GM19099 (cell line): ENCODE data around the gene OR3A2.

ENCODE experiments used
- POLR2A ChIP-seq: IDR thresholded peaks from 3 replicates; pipeline ENCODE4 v1.6.1; 2011; ENCODE audit warnings: low read depth; ENCODE audit not compliant: insufficient read length; ENCODE audit errors: extremely low read depth

The OR3A2 gene

DNA sequence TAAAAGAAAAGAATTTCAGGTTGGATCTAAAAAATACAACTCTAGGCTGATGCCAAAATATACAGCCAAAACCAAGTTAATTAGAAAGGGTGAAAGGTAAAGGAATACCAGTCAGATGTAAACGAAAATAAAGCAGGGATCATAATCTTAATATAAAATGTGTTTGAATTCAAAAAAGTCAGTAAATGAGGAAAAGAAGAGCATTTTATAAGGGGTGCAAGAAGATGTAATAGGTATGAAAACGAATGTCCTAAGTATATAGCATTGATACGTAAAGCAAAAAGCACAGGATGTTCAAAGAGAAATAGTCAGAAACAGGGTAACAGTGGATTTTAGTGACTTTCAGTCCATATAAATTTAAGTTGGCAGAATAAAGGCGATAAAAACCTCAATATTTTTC lies 90.5 kb downstream of the OR3A2 start:
- TF ChIP-seq POLR2A = no peak

DNA sequence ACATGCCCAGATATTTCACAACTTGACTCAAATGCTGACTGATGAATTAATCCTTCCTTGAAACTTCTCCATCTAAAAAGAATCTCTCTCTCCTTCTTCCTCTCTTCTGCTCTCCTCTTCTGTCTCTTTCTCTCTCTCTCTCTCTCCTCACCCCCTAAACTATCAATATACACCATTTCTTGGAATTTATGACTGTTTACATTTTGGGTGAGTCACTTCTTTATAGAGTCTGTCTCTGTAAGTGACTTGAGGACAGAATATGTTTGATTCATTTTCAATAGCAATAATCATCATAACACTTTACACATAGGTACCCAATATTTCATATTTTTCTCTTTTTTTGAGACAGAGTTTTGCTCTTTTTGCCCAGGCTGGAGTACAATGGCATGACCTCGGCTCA lies 103.2 kb downstream of the OR3A2 start:
- no peak for TF ChIP-seq POLR2A

DNA sequence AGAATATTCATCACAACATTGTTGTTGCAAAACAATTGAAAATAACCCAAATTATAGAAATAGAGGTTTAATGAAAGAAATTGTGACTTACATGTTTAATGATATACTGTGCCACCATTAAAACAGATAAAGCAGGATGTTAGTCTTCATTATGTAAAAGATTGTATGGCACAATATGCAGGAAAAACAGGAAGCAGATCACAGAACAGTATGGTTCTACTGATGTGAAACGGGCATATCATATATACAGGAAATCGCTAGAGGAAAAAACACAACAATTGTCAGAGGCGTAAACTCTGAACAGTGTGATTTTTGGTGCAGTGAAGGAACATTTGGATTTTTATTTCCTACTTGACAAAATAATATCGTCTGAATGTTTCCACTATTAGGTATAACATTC lies 110.0 kb downstream of the OR3A2 start:
- no peak for TF ChIP-seq POLR2A

DNA sequence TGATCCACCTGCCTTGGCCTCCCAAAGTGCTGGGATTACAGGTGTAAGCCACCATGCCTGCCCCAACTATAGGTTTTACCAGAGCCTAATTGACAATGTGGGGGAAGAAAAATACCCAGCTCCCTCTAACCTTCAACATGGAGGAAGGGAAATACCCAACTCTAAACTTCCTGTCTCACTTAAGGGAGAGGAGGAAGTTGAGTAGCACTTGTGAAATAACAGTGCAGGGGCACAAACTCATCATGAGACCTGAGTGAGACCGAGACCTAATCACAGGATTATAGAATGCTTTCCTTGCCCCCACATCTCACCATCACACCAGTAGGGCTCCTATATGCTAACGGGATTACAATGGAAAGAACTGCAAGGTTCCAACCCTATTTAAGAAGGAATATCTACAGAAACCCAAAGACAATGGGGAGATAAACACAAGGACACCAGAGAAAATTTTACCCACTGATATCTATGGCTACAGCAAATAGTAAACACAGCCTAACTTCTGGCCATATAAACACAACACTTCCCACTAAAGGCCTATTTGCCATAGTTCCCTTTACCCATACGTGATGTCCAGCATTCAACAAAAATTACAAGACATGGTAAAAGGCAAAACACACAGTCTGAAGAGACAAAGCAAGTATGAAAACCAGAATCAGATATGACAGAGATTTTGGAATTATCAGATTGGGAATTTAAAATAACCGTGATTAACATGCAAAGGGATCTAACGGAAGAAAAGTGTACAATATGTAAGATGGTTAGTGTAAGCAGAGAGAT lies 114.8 kb downstream of the OR3A2 start:
- TF ChIP-seq POLR2A = no peak

DNA sequence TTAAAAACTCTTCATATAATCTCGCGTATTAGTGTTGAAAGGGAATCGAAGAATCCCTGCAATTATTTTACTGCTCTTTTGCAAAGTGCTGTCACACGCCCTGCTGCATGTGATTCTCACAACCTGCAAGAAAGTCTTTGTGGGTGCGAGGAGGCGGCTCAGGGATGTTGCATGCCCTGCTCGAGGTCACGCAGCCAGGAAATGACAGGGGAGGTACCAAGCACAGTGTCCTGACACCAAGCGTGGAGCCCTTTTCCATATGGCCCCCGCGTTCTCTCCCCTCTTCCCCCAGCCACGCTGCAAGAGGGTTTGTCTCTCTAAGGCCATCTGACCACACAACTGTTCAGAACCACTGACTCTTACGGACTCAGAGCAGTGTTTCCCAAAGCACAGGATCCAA lies 125.5 kb downstream of the OR3A2 start:
- TF ChIP-seq POLR2A = no peak

DNA sequence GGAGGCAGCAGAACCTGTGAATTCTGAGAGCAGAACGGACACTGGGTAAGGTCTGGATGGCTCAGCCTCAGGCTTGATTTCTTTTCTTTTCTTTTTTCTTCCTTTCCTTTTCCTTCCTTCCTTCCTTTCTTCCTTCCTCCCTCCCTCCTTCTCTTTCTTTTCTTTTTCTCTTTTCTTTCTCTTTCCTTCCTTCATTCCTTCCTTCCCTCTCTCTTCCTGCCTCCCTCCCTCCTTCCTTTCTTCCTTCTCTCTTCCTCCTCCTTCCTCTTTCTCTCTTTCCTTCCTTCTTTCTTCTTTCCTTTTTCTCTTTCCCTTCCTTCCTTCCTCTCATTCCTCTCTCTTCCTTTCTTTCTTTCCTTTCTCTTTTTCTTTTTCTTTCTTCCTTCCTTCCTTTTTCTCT lies 125.9 kb downstream of the OR3A2 start:
- no peak for TF ChIP-seq POLR2A

DNA sequence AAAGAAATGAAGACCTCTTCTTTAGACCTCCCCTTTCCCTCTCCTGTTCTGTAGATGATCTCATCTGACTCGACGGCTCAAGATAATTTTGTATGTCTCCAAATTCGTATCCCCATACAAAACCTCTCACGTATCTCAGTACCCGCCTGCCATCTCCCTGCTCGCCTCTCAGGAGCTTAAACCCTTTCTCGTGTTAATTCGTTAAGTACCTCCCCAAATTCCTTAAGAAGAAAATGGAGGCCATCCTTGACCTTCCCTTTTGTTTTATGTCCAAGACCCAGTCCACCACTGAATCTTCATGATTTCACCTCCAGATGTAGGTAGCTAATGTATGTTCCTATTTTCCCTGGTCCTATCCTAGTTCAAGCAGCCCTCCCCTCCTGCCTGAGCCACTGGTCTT lies 129.5 kb downstream of the OR3A2 start:
- TF ChIP-seq POLR2A = no peak
